Glutamatergic neuron (in vitro differentiated cells): ENCODE results near the gene MTF1. TPM values are rescaled to one million over a fixed set of nuclear protein-coding genes. Genes with fewer than 3 reads are reported as not detected.

Experiments used
- DNase-seq: peaks from one replicate; pipeline ENCODE4 v3.0.0; 2022
- H3K27ac Mint-ChIP-seq: one replicate; pipeline ENCODE4 v1.8.0; 2020; ENCODE audit warnings: mild to moderate bottlenecking, mixed read lengths, inconsistent platforms; ENCODE audit not compliant: unreplicated experiment
- H3K27me3 Mint-ChIP-seq: one replicate; pipeline ENCODE4 v1.8.0; 2020; ENCODE audit warnings: mild to moderate bottlenecking, moderate library complexity, mixed read lengths, inconsistent platforms; ENCODE audit not compliant: unreplicated experiment
- H3K36me3 Mint-ChIP-seq: one replicate; pipeline ENCODE4 v1.8.0; 2020; ENCODE audit warnings: mild to moderate bottlenecking, mixed read lengths, inconsistent platforms; ENCODE audit not compliant: unreplicated experiment
- H3K4me1 Mint-ChIP-seq: one replicate; pipeline ENCODE4 v1.8.0; 2020; ENCODE audit warnings: mild to moderate bottlenecking, low read depth, mixed read lengths, inconsistent platforms; ENCODE audit not compliant: unreplicated experiment
- H3K4me3 Mint-ChIP-seq: one replicate; pipeline ENCODE4 v1.8.0; 2020; ENCODE audit warnings: mild to moderate bottlenecking, mixed read lengths, inconsistent platforms; ENCODE audit not compliant: unreplicated experiment
- H3K9me3 Mint-ChIP-seq: one replicate; pipeline ENCODE4 v1.8.0; 2020; ENCODE audit warnings: mild to moderate bottlenecking, moderate library complexity, mixed read lengths, inconsistent platforms; ENCODE audit not compliant: unreplicated experiment
- CTCF ChIP-seq: fragments of 200-600 bp; sonication (generic); IDR thresholded peaks from one replicate; pipeline ENCODE4 v1.5.0; 2021; ENCODE audit not compliant: partially characterized antibody, unreplicated experiment
- total RNA-seq: library from RNA; stranded (reverse); fragmentation: NEBNext Ultra II Directional; extraction: Animal tissue kit (Norgen Biotek cat#: 25700); gene quantifications from one replicate; pipeline ENCODE4 v1.2.1, GENCODE V29; 2021; ENCODE audit not compliant: unreplicated experiment

The MTF1 gene
- total RNA-seq, 1 donor from 2014 or later = 15.5 TPM

GRCh38 chr1:37858931-37859506 lies 373 bp downstream of the MTF1 start:
- no peak for TF ChIP-seq CTCF
- H3K4me3 Mint-ChIP-seq = peak overlapping the region; percentile 95
- H3K4me1 Mint-ChIP-seq = peaks cover 2% of the 10 kb centered on the region
- no peak for DNase-seq
- H3K36me3 Mint-ChIP-seq = no peaks in the 10 kb centered on the region
- no peaks in the 10 kb centered on the region for H3K9me3 Mint-ChIP-seq
- H3K27ac Mint-ChIP-seq = peak overlapping the region; percentile 62
- H3K27me3 Mint-ChIP-seq = peaks cover 3% of the 10 kb centered on the region

GRCh38 chr1:37854406-37854805 lies 5.0 kb downstream of the MTF1 start:
- TF ChIP-seq CTCF = no peak
- no peaks in the 10 kb centered on the region for H3K4me1 Mint-ChIP-seq
- no peak overlapping the region for H3K4me3 Mint-ChIP-seq
- no peaks in the 10 kb centered on the region for H3K9me3 Mint-ChIP-seq
- H3K36me3 Mint-ChIP-seq = no peaks in the 10 kb centered on the region
- DNase-seq = no peak
- H3K27me3 Mint-ChIP-seq = no peaks in the 10 kb centered on the region
- no peak overlapping the region for H3K27ac Mint-ChIP-seq

- H3K27ac Mint-ChIP-seq = no peak overlapping the region
- H3K4me1 Mint-ChIP-seq = no peaks in the 10 kb centered on the region
- H3K4me3 Mint-ChIP-seq = no peak overlapping the region
- no peak for DNase-seq
- TF ChIP-seq CTCF = no peak
- no peaks in the 10 kb centered on the region for H3K36me3 Mint-ChIP-seq
- H3K9me3 Mint-ChIP-seq = no peaks in the 10 kb centered on the region
- H3K27me3 Mint-ChIP-seq = no peaks in the 10 kb centered on the region
These were observed 6.2 kb downstream of the MTF1 start for GRCh38 chr1:37853157-37853556.

GRCh38 chr1:37851782-37852210 lies 7.6 kb downstream of the MTF1 start:
- H3K9me3 Mint-ChIP-seq = no peaks in the 10 kb centered on the region
- no peaks in the 10 kb centered on the region for H3K4me1 Mint-ChIP-seq
- TF ChIP-seq CTCF = no peak
- no peak overlapping the region for H3K4me3 Mint-ChIP-seq
- H3K36me3 Mint-ChIP-seq = no peaks in the 10 kb centered on the region
- no peaks in the 10 kb centered on the region for H3K27me3 Mint-ChIP-seq
- no peak for DNase-seq
- H3K27ac Mint-ChIP-seq = no peak overlapping the region

GRCh38 chr1:37851262-37851661 lies 8.1 kb downstream of the MTF1 start:
- H3K36me3 Mint-ChIP-seq = no peaks in the 10 kb centered on the region
- H3K4me3 Mint-ChIP-seq = no peak overlapping the region
- no peaks in the 10 kb centered on the region for H3K9me3 Mint-ChIP-seq
- H3K27ac Mint-ChIP-seq = no peak overlapping the region
- peaks cover 1% of the 10 kb centered on the region for H3K27me3 Mint-ChIP-seq
- no peaks in the 10 kb centered on the region for H3K4me1 Mint-ChIP-seq
- no peak for DNase-seq
- TF ChIP-seq CTCF = no peak
